ENCODE data around the gene ZNF697.
"Not testable (repeated sequence)": the region's sequence is repeated elsewhere in the genome, so short reads cannot be mapped to it uniquely, and the experiment has no call there.

Gene ZNF697

DNA sequence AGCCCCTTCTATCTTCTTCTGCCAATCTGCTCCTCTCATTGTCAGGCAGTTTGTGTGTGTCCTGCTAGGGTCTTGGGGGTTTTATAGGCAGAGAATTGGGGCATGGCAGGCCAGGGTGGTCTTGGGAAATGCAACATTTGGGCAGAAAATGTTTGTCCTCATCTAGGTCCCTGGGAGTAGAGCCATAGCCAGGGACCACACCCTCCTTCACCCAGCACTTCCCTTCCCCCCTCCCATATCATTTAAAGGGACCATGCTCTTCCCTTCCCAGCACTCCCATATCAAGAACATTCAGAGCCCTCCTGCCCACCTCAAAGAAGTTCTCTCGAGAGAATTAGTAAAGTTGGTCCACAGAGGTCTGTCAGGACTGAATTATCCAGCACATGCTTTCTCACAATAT is 41.7 kb downstream of the ZNF697 start:
- Mint-ChIP-seq H3K4me1 (peaks cover 2% of the 10 kb centered on the region), H3K27me3 (ENCODE audit: low read depth, poor library complexity) (peaks cover 27% of the 10 kb centered on the region), H3K4me3 (no peak overlapping the region), H3K27ac (no peak overlapping the region), H3K36me3 (ENCODE audit: low read depth) (no peaks in the 10 kb centered on the region), H3K9me3 (no peaks in the 10 kb centered on the region)
- DNase-seq, result no peak
- TF ChIP-seq, protein P1, sequence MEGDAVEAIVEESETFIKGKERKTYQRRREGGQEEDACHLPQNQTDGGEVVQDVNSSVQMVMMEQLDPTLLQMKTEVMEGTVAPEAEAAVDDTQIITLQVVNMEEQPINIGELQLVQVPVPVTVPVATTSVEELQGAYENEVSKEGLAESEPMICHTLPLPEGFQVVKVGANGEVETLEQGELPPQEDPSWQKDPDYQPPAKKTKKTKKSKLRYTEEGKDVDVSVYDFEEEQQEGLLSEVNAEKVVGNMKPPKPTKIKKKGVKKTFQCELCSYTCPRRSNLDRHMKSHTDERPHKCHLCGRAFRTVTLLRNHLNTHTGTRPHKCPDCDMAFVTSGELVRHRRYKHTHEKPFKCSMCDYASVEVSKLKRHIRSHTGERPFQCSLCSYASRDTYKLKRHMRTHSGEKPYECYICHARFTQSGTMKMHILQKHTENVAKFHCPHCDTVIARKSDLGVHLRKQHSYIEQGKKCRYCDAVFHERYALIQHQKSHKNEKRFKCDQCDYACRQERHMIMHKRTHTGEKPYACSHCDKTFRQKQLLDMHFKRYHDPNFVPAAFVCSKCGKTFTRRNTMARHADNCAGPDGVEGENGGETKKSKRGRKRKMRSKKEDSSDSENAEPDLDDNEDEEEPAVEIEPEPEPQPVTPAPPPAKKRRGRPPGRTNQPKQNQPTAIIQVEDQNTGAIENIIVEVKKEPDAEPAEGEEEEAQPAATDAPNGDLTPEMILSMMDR (IDR thresholded peaks at IDR 0.05), result no peak

DNA sequence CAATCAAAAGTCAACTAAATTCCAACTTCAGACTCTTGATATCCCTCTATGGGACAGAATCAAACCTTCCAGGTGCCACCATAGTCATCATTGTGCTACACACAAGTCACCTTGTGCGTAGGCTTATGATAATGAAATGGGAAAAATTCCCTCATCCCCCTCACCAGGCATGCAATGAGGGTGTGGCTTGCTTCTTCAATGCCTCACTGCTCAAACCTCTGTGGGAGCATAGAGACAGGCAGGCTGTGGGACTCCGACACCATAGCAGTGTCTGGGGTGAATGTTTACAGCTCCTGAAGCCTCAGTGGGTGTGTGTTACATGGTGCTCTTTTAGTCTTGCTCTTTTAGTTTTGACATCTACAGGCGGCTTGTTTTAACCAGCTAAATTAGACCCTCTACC is 42.4 kb downstream of the ZNF697 start:
- Mint-ChIP-seq H3K36me3 (ENCODE audit: low read depth) (no peaks in the 10 kb centered on the region), H3K4me1 (no peaks in the 10 kb centered on the region)

DNA sequence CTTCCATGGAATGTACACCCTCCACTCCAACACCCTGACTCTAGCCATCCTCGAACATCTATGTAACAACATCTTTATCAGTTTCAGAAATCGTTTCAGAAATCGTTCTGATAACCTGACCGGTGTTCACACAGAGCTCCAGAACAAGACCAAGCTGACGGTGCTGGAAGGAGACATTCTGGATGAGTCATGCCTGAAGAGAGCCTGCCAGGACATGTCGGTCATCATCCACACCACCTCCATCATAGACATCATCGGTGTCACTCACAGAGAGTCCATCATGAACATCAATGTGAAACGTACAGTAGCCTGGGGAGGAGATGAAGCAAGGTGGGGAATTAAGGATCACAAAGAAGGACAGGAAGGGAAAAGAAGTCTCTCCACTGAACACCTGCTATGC is 43.0 kb downstream of the ZNF697 start:
- not testable (repeated sequence) for H3K4me3 Mint-ChIP-seq; H3K4me1 Mint-ChIP-seq; DNase-seq; H3K27ac Mint-ChIP-seq; H3K9me3 Mint-ChIP-seq; H3K36me3 Mint-ChIP-seq (ENCODE audit: low read depth)
- peaks cover 19% of the 10 kb centered on the region for H3K27me3 Mint-ChIP-seq (ENCODE audit: low read depth, poor library complexity)

More for the DNA sequence above, 42.4 kb downstream of the ZNF697 start:
- Mint-ChIP-seq H3K27me3 (ENCODE audit: low read depth, poor library complexity) (peaks cover 22% of the 10 kb centered on the region), H3K4me3 (no peak overlapping the region), H3K9me3 (no peaks in the 10 kb centered on the region), H3K27ac (no peak overlapping the region)
- no peak for DNase-seq
- TF ChIP-seq, protein P1 (IDR thresholded peaks at IDR 0.05), result no peak

DNA sequence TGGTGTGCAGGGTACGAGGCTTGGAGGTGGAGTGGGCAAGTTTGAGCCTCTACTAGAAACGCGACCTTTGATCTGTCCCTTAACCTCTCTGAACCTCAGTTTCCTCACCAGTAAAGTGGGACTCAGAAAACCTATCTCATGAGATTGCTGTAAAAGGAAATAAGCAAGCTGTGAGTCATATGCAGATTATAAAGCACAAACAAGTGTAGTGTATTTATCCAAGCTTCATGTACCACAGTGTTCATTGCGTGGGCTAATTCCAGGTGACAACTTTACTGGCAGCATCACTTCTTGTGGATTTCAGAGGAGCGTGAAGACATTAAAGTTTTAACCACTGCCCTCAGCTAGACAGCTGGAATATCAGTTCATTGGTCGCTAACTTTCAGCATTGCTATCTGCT is 44.4 kb downstream of the ZNF697 start:
- H3K36me3 Mint-ChIP-seq (ENCODE audit: low read depth), result no peaks in the 10 kb centered on the region
- no peak overlapping the region for H3K4me3 Mint-ChIP-seq
- no peak for DNase-seq
- H3K27ac Mint-ChIP-seq, result no peak overlapping the region
- peaks cover 16% of the 10 kb centered on the region for H3K27me3 Mint-ChIP-seq (ENCODE audit: low read depth, poor library complexity)
- H3K4me1 Mint-ChIP-seq, result no peaks in the 10 kb centered on the region
- TF ChIP-seq, protein P1 (IDR thresholded peaks at IDR 0.05), result no peak
- H3K9me3 Mint-ChIP-seq, result no peaks in the 10 kb centered on the region

DNA sequence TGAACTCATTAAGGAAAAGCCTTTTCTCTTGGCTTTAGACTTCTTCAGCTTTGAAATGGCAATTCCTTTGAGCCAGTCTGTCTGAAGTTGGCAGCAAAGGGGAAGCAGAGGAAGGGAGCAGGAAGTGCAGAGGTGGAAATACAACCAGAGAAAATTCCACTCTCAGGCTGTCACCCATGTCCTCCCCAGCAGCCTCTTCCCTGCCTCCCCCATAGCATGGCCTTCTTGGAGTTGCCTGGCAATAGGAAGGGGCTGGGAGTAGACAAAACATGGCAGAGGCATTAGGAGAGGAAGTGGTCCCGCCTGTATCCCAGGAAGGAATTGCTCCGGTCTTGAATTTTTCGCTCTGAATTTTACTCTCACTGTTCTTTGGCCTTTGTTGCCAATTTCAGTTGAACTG is 44.8 kb downstream of the ZNF697 start:
- H3K9me3 Mint-ChIP-seq; H3K36me3 Mint-ChIP-seq (ENCODE audit: low read depth); H3K4me1 Mint-ChIP-seq; H3K27ac Mint-ChIP-seq; H3K4me3 Mint-ChIP-seq; DNase-seq: not testable (repeated sequence)
- peaks cover 16% of the 10 kb centered on the region for H3K27me3 Mint-ChIP-seq (ENCODE audit: low read depth, poor library complexity)

DNA sequence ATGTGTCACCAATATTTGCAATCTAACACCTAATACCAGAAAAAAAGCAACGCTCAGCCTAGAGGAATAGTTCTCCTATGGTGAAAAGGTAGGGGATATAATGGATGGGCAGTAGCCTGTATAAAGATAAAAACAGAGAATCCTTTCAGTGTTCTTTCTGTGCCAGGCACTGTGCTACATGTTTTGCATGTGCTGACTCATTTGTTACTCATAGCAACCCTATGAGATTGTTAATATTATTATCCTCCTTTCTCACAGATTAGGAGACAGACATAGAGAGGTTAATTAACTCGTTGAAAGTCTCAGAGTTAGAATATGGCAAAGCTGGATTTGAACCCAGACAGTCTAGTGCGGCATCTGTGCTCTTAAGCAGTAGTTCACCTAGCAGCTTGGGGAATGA is 45.3 kb downstream of the ZNF697 start:
- not testable (repeated sequence) for H3K27ac Mint-ChIP-seq, DNase-seq
- H3K27me3 Mint-ChIP-seq (ENCODE audit: low read depth, poor library complexity), result peaks cover 16% of the 10 kb centered on the region

DNA sequence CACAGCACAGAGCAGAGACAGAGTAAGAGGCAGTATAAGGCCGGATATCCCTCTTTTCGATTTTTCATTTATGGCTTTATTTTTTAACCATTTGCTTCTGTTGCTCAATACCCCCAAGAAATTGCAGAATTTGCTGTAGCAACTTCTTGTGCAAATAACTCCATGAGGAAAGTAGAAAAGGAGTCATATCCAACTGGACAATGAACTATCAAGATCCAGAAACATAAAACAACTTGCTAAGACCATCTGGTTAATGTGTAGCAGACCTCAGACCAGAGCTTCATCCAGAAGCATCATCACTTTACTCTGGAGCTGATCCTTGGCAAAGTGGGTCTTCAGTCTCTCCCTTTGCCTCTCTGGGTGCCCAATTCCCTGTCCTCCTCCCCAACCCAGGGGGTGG is 45.9 kb downstream of the ZNF697 start:
- Mint-ChIP-seq H3K4me3 (no peak overlapping the region), H3K27ac (no peak overlapping the region), H3K4me1 (no peaks in the 10 kb centered on the region), H3K27me3 (ENCODE audit: low read depth, poor library complexity) (peaks cover 16% of the 10 kb centered on the region), H3K36me3 (ENCODE audit: low read depth) (no peaks in the 10 kb centered on the region), H3K9me3 (no peaks in the 10 kb centered on the region)
- TF ChIP-seq, protein P1 (IDR thresholded peaks at IDR 0.05), result no peak
- DNase-seq, result no peak

More for the DNA sequence above, 45.3 kb downstream of the ZNF697 start:
- not testable (repeated sequence) for H3K9me3 Mint-ChIP-seq; H3K36me3 Mint-ChIP-seq (ENCODE audit: low read depth); H3K4me3 Mint-ChIP-seq; H3K4me1 Mint-ChIP-seq
